ENCODE measurements around the gene SETSIP. TPM values are rescaled to one million over a fixed set of nuclear protein-coding genes. Genes with fewer than 3 reads are reported as not detected.

SETSIP gene
- total RNA-seq, 1 donor from 2014 or later = not detected

DNA sequence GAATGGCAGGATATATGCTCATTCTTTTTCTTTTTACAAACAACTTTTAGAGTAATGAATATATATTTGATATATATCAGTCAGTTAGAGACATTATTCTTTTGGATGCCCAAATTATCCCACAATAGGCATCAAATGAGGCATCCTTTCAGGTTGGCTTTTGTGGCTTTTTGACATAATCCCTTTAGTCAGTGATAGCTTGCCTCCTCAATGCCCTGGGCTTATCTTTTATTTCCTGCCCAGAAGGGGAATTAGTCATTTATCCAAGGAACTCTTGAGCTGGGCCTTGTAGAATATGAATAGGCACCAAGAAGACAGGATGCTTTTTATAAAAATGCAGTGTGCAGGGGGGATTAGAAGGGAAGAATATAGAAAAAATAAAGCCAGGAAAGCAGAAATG lies 23.3 kb downstream of the SETSIP start:
- ATAC-seq (no peak), DNase-seq (no peak)
- intact Hi-C loops (cut with DNase I) = no loop called here
- no peaks in the 10 kb centered on the region for H3K9me3 ChIP-seq
- H3K27me3 ChIP-seq = no peaks in the 10 kb centered on the region
- H3K4me1 ChIP-seq = no peaks in the 10 kb centered on the region
- no peak overlapping the region for H3K27ac ChIP-seq
- TF ChIP-seq, protein P1, sequence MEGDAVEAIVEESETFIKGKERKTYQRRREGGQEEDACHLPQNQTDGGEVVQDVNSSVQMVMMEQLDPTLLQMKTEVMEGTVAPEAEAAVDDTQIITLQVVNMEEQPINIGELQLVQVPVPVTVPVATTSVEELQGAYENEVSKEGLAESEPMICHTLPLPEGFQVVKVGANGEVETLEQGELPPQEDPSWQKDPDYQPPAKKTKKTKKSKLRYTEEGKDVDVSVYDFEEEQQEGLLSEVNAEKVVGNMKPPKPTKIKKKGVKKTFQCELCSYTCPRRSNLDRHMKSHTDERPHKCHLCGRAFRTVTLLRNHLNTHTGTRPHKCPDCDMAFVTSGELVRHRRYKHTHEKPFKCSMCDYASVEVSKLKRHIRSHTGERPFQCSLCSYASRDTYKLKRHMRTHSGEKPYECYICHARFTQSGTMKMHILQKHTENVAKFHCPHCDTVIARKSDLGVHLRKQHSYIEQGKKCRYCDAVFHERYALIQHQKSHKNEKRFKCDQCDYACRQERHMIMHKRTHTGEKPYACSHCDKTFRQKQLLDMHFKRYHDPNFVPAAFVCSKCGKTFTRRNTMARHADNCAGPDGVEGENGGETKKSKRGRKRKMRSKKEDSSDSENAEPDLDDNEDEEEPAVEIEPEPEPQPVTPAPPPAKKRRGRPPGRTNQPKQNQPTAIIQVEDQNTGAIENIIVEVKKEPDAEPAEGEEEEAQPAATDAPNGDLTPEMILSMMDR (IDR thresholded peaks at IDR 0.05) = no peak
- no peak overlapping the region for H3K4me3 ChIP-seq
- no peaks in the 10 kb centered on the region for H3K36me3 ChIP-seq

DNA sequence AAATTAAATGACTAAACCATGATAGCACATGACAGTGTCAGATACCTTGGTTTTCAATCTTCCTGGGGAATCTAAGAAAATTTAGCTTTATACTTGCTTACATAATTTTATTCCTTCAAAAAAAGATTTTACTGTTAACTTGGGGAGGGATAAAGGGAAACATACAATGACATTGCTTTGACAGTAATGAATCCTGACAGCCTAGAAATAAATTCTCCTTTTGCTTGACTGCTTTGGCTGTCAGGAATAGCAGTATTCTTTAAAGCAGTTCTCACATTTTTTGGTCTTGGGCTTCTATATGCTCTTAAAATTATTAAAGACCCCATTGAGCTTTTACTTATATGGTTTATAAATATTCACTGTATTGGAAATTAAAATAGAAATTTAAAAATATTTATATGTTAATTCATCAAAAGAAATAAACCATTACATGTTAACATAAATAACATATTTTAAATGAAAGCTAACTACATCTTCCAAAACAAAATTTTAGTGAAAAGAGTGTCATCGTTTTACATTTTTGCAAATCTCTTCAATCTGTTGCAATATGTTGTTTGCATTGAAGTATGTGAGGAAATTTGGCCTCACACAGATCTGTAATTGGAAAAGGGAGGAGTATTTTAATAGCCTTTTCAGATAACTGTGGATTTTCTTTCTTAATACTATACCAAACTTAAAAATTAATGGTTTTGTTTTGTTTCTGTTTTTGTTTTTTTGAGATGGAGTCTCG lies 29.3 kb downstream of the SETSIP start:
- DNase-seq (no peak), ATAC-seq (no peak)
- no peaks in the 10 kb centered on the region for H3K4me1 ChIP-seq
- H3K27me3 ChIP-seq = no peaks in the 10 kb centered on the region
- no peak overlapping the region for H3K27ac ChIP-seq
- intact Hi-C loops (cut with DNase I) = no loop called here
- no peaks in the 10 kb centered on the region for H3K36me3 ChIP-seq
- H3K4me3 ChIP-seq = no peak overlapping the region
- TF ChIP-seq, protein P1 (IDR thresholded peaks at IDR 0.05) = no peak
- no peaks in the 10 kb centered on the region for H3K9me3 ChIP-seq

DNA sequence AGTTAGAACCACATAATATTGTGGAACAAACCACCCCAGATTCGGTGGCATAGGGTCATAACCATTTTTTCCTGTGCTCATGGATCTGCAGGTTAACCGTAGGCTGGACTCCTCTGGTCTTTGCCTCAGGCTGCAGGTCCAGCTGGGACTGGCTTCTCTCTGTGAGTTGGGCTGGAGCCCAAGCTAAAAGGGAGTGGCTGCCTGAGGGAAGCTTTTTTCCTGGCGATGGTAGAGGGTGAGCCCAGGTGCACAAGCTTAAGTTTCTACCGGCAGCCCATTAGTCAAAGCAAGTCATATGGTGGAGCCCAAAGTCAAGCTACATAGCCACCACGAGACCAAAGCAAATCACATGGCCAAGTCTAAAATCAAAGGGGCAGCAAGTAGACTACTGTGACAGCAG lies 31.6 kb downstream of the SETSIP start:
- ATAC-seq = no peak
- intact Hi-C loops (cut with DNase I) = no loop called here

DNA sequence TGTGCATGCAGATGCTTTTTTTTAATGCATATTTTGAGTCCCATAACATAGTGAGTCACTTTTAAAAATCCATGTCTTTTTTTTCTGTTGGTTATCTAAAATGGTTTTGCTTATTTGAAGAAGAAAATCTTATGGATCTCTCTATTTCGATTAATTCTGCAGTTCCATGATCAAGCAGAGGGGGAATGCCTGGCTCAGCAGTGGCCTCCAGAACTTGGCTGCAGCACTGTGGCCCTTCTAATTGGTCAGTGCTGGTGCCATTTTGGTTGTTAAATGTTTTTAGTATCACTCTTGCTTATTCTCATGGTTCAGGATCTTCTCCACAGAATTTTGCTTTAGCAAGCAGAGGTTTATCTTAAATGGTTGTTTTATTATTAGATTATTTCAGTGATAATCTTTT lies 34.2 kb downstream of the SETSIP start:
- no peaks in the 10 kb centered on the region for H3K27me3 ChIP-seq
- no peaks in the 10 kb centered on the region for H3K4me1 ChIP-seq
- DNase-seq (no peak), ATAC-seq (no peak)
- no peaks in the 10 kb centered on the region for H3K9me3 ChIP-seq
- TF ChIP-seq, protein P1 (IDR thresholded peaks at IDR 0.05) = no peak
- no peaks in the 10 kb centered on the region for H3K36me3 ChIP-seq
- H3K4me3 ChIP-seq = no peak overlapping the region
- intact Hi-C loops (cut with DNase I) = no loop called here
- H3K27ac ChIP-seq = no peak overlapping the region

More for the DNA sequence above, 31.6 kb downstream of the SETSIP start:
- H3K36me3 ChIP-seq = no peaks in the 10 kb centered on the region
- H3K27ac ChIP-seq = no peak overlapping the region
- no peak overlapping the region for H3K4me3 ChIP-seq
- no peak for DNase-seq
- no peaks in the 10 kb centered on the region for H3K4me1 ChIP-seq
- H3K9me3 ChIP-seq = no peaks in the 10 kb centered on the region
- H3K27me3 ChIP-seq = no peaks in the 10 kb centered on the region
- TF ChIP-seq, protein P1 (IDR thresholded peaks at IDR 0.05) = no peak

DNA sequence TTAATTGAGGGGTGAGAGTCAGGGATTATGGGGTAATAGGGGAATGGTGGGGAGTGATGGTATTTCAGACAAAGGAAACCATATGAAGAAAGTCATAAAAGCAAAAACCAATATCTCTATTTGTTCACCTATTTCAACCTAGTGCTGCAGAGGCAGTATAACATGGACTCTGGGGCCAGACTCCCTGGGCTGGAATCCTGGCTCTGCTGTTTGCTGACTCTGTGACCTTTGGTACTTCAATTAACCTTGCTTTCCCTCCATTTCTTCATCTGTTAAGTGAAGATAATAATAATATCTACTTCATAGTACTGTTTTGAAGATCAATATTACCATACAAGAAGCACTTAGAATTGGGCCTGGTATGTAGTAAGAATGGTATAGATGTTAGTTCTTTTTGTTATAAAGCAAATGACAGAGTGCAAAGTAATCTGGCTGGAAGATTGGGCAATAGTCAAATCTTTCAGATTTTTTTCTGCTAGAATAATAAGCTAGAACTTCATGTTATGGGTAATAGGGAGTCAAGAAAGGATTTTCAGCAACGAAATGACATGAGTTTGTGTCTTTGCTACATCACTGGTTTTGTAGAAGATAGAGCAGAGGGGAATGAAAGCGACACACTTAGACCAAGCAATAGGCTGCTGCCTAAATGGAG lies 36.4 kb downstream of the SETSIP start:
- ATAC-seq (no peak), DNase-seq (no peak)
- intact Hi-C loops (cut with DNase I) = no loop called here
- no peaks in the 10 kb centered on the region for H3K9me3 ChIP-seq
- H3K4me1 ChIP-seq = no peaks in the 10 kb centered on the region
- H3K4me3 ChIP-seq = no peak overlapping the region
- TF ChIP-seq, protein P1 (IDR thresholded peaks at IDR 0.05) = no peak
- H3K36me3 ChIP-seq = no peaks in the 10 kb centered on the region
- H3K27me3 ChIP-seq = no peaks in the 10 kb centered on the region
- no peak overlapping the region for H3K27ac ChIP-seq
